ENCODE data around the gene HMGXB3. TPM values are rescaled to one million over a fixed set of nuclear protein-coding genes. Genes with fewer than 3 reads are reported as not detected.

Gene HMGXB3, protein sequence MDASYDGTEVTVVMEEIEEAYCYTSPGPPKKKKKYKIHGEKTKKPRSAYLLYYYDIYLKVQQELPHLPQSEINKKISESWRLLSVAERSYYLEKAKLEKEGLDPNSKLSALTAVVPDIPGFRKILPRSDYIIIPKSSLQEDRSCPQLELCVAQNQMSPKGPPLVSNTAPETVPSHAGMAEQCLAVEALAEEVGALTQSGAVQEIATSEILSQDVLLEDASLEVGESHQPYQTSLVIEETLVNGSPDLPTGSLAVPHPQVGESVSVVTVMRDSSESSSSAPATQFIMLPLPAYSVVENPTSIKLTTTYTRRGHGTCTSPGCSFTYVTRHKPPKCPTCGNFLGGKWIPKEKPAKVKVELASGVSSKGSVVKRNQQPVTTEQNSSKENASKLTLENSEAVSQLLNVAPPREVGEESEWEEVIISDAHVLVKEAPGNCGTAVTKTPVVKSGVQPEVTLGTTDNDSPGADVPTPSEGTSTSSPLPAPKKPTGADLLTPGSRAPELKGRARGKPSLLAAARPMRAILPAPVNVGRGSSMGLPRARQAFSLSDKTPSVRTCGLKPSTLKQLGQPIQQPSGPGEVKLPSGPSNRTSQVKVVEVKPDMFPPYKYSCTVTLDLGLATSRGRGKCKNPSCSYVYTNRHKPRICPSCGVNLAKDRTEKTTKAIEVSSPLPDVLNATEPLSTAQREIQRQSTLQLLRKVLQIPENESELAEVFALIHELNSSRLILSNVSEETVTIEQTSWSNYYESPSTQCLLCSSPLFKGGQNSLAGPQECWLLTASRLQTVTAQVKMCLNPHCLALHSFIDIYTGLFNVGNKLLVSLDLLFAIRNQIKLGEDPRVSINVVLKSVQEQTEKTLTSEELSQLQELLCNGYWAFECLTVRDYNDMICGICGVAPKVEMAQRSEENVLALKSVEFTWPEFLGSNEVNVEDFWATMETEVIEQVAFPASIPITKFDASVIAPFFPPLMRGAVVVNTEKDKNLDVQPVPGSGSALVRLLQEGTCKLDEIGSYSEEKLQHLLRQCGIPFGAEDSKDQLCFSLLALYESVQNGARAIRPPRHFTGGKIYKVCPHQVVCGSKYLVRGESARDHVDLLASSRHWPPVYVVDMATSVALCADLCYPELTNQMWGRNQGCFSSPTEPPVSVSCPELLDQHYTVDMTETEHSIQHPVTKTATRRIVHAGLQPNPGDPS (N-terminal part only)
- total RNA-seq, result 10 to 100 TPM; 33.8 to 36.5 TPM
- polyA plus RNA-seq, result 10 to 100 TPM in 1 of 3 donors, 1 to 10 TPM in 2; 4.6 to 13.1 (median 6.1) TPM
- total RNA-seq, result 65.4 to 134 (median 86.2) reads per million in 6 experiments

DNA sequence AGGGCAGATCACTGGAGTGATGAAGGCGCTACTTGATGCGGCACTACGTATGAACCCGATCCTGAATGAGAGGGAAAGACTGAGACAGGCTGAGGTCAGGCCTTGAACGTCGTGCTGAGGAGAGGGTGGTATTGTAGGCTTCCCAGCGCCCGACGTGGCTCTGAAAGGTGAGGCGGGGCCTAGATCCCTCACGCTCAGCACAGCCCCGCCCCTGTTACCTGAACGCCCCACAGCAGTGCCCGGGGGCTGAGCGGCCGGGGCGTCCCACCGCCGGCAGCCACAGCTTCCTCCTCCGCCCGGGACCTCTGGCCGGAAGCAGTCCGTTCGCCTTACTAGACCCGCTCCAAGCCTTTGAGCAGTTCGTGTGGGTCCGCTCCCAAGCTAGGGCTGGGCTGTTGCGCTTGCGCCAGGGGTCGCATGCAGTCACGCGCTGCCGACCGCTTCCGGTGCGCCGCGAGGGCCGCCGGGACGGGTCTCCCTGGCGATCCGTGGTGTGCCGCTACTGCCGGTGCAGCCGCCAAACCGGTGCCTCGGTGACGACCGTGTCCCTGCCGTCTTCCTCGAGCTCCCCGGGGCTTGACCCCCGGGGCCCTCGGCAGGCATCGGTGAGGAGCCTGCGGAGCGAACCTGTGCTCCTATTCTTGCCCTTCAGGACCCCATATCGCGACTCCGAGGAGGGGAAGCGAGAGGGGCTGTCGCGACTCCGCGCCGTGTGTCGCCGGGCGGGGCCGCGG is at the start of gene HMGXB3, which contains the start of gene TIGD6:
HMGXB3 (plus strand) TSS at position 484 of the 734 bp plus-strand sequence. CDS start 4,114 bp downstream, outside the sequence.
TIGD6 (minus strand) TSS at position 399 of the 734 bp plus-strand sequence. CDS start 4,306 bp downstream, outside the sequence.
- no peaks in the 10 kb centered on the region for H3K27me3 Mint-ChIP-seq
- peak; percentile 67 to 89 (median 77) for DNase-seq
- peak; percentile 81 to 84 for ATAC-seq
- POLR2A ChIA-PET, result interaction anchor here (0.6 to 1.8 kb wide), 11 partner anchors 9 to 1618 kb away, joined by 3 to 11 read pairs (median 5); partner anchors contain the start of genes GRPEL2, PPARGC1B, RPS14 and SLC26A2
- H3K27ac Mint-ChIP-seq, result peak within 1 kb of the TSS; percentile 89 to 98 (median 95)
- H3K9me3 Mint-ChIP-seq, result no peaks in the 10 kb centered on the region
- H3K36me3 Mint-ChIP-seq, result peaks cover 0 to 31% (median 10%) of the 10 kb centered on the region in 3 donors
- H3K4me1 Mint-ChIP-seq, result peaks cover 28 to 42% (median 40%) of the 10 kb centered on the region in 4 donors
- H3K4me3 Mint-ChIP-seq, result peak within 1 kb of the TSS; percentile 75 to 98 (median 93)

- no peak overlapping the region for H3K4me3 Mint-ChIP-seq
- H3K36me3 Mint-ChIP-seq, result no peaks in the 10 kb centered on the region
- POLR2A ChIA-PET, result interaction anchor here (0.6 to 0.7 kb wide), 2 partner anchors 9 to 16 kb away, joined by 3 read pairs; partner anchors contain the start of gene SLC26A2
- no peak for DNase-seq
- ATAC-seq, result no peak
- no peaks in the 10 kb centered on the region for H3K9me3 Mint-ChIP-seq
- H3K27ac Mint-ChIP-seq, result no peak overlapping the region
- no peaks in the 10 kb centered on the region for H3K4me1 Mint-ChIP-seq
- H3K27me3 Mint-ChIP-seq, result peaks cover 0 to 8% (median 3%) of the 10 kb centered on the region in 5 donors
These were observed 49.3 kb upstream of the HMGXB3 start for GRCh38 chr5:149951138-149951749.

DNA sequence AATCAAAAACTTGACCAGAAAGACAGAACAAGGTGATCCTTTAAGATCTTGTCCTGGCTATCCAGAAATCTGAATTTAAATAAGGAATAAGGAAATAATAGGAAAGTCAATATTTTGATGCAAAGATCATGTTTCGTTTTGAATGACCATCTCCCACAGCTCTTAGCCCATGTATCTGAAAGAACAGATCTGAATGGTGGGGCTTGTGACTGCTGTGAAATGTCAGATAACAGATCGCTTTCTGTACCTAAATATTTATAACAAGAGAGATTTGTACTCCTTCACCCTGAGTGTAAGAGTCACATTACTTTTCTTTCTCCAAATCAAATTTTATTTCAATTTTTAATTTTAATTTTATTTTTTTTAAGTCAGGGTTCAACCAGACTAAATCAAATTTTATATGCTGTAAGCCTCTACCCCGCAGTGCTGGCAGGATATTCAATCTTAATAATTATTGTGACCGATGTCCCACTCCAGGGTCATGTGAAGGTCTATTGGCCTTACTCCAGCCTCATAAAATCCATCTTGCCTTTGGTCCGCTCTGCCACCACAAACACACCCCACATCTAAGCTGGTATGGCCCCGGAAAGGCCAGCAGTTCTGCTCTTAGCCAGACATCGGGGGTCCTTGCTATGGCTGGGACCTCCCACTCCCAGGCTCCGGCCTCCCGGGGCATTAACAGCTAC is 47.0 kb upstream of the HMGXB3 start:
- peaks cover 0 to 3% (median 0%) of the 10 kb centered on the region in 5 donors for H3K27me3 Mint-ChIP-seq
- POLR2A ChIA-PET, result no interaction called here
- DNase-seq, result no peak

GRCh38 chr5:149954798-149955197 is 45.7 kb upstream of the HMGXB3 start:
- POLR2A ChIA-PET, result no interaction called here

More for the DNA sequence above, 47.0 kb upstream of the HMGXB3 start:
- H3K36me3 Mint-ChIP-seq, result no peaks in the 10 kb centered on the region
- H3K4me1 Mint-ChIP-seq, result no peaks in the 10 kb centered on the region
- H3K4me3 Mint-ChIP-seq, result no peak overlapping the region
- no peak for ATAC-seq
- no peaks in the 10 kb centered on the region for H3K9me3 Mint-ChIP-seq
- H3K27ac Mint-ChIP-seq, result no peak overlapping the region

DNA sequence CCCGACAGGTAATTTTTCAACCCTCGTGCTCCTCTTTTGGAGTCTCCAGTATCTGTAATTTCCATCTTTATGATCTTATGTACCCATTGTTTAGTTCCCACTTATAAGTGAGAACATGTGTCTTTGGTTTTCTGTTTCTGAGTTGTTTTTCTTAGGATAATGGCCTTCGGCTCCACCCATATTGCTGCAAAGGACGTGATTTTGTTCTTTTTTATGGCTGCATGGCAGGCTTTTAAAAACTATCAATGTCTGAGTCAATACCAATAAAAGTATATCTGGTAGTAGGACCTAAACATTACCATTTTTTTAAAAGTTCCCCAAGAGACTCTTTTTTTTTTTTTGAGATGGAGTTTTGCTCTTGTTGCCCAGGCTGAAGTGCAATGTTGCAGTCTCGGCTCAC is 43.9 kb upstream of the HMGXB3 start:
- Mint-ChIP-seq H3K9me3 (no peaks in the 10 kb centered on the region), H3K27ac (no peak overlapping the region), H3K36me3 (no peaks in the 10 kb centered on the region), H3K27me3 (no peaks in the 10 kb centered on the region), H3K4me1 (peaks cover 12 to 26% (median 23%) of the 10 kb centered on the region in 4 donors), H3K4me3 (no peak overlapping the region)
- ATAC-seq (no peak), DNase-seq (no peak)
- POLR2A ChIA-PET, result no interaction called here

More at GRCh38 chr5:149954798-149955197, 45.7 kb upstream of the HMGXB3 start:
- ATAC-seq, result no peak
- no peak overlapping the region for H3K27ac Mint-ChIP-seq
- no peaks in the 10 kb centered on the region for H3K36me3 Mint-ChIP-seq
- no peak for DNase-seq
- H3K4me1 Mint-ChIP-seq, result peaks cover 6 to 11% (median 10%) of the 10 kb centered on the region in 4 donors
- H3K9me3 Mint-ChIP-seq, result no peaks in the 10 kb centered on the region
- no peaks in the 10 kb centered on the region for H3K27me3 Mint-ChIP-seq
- H3K4me3 Mint-ChIP-seq, result no peak overlapping the region

GRCh38 chr5:149957855-149958254 is 42.7 kb upstream of the HMGXB3 start:
- no peaks in the 10 kb centered on the region for H3K9me3 Mint-ChIP-seq
- ATAC-seq (no peak), DNase-seq (no peak)
- POLR2A ChIA-PET, result interaction anchor here (0.5 kb wide), 1 partner anchor 826 kb away, joined by 3 read pairs; no protein-coding TSS in a partner anchor
- no peak overlapping the region for H3K4me3 Mint-ChIP-seq
- no peaks in the 10 kb centered on the region for H3K27me3 Mint-ChIP-seq
- peaks cover 0 to 2% (median 0%) of the 10 kb centered on the region in 3 donors for H3K36me3 Mint-ChIP-seq
- H3K27ac Mint-ChIP-seq, result no peak overlapping the region
- peaks cover 22 to 38% (median 35%) of the 10 kb centered on the region in 4 donors for H3K4me1 Mint-ChIP-seq

GRCh38 chr5:149959406-149960236 is 40.9 kb upstream of the HMGXB3 start:
- Mint-ChIP-seq H3K4me3 (peak overlapping the region; percentile 92 to 99 (median 98)), H3K4me1 (peaks cover 24 to 40% (median 38%) of the 10 kb centered on the region in 4 donors), H3K27me3 (no peaks in the 10 kb centered on the region)

DNA sequence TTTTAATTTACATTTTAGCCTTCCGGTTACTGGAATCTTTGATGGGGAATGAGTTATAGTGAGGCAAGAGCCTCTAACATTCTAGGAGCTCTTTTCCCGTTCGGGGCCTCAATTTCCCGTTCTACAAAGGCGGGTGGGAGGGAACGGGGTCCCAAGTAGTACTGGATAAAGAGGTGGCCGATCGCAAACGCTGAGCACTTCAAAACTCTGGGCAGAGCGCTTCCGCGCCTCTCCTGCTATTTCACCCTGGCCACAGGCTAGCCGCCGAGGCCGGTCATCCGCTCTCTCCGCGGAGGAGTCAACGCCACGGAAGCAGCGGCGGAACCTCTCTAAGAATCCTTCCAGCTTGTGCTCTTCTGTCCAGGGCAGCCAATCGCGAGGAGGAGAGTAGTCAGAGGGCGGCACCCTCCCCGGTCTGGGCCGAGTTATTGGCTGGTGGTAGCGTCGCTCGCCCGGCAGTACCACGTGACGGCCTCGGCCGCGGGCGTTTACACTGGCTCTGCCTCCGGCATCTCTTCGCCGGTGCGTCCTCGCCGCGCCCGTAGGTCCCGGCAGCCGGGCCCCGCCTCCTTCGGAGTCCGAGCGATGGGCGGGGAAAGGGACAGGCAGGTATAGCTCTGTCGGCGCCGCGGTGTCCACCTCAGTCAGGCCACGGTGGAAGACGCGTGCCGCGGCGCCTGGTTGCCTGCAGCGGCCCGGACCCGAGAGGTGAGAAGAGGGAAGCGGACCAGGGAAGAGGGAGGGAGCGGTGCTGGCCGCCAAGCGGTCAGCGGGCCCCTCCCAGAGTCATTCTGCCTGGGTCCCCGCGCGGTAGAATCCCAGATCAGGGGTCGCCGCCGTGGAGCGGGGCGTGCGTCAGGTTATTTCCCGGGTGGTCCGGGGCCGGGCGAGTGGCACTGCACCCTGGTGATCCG is 40.0 kb upstream of the HMGXB3 start, which contains the start of gene SLC26A2:
SLC26A2 (plus strand) TSS at position 487 of the 914 bp plus-strand sequence. CDS start 16,895 bp downstream, outside the sequence.
- Mint-ChIP-seq H3K9me3 (no peaks in the 10 kb centered on the region), H3K36me3 (peaks cover 0 to 2% (median 0%) of the 10 kb centered on the region in 3 donors), H3K4me3 (peak within 1 kb of the TSS; percentile 92 to 99 (median 98)), H3K27me3 (no peaks in the 10 kb centered on the region), H3K27ac (peak within 1 kb of the TSS; percentile 96 to 99 (median 98)), H3K4me1 (peaks cover 24 to 42% (median 38%) of the 10 kb centered on the region in 4 donors)
- ATAC-seq (peak; percentile 97 to 99), DNase-seq (peak; percentile 85 to 96 (median 90))
- POLR2A ChIA-PET, result interaction anchor here (1.0 to 1.5 kb wide), 5 partner anchors 9 to 719 kb away, joined by 3 to 11 read pairs (median 3); partner anchors contain the start of genes HMGXB3 and TIGD6

More at GRCh38 chr5:149959406-149960236, 40.9 kb upstream of the HMGXB3 start:
- DNase-seq, result peak in 8 of 10 donors; percentile 6 to 40 (median 19)
- Mint-ChIP-seq H3K9me3 (no peaks in the 10 kb centered on the region), H3K27ac (peak overlapping the region; percentile 80 to 99 (median 97)), H3K36me3 (peaks cover 0 to 2% (median 0%) of the 10 kb centered on the region in 3 donors)
- ATAC-seq, result no peak
- POLR2A ChIA-PET, result interaction anchor here (1.0 to 1.6 kb wide), 6 partner anchors 8 to 41 kb away, joined by 3 to 11 read pairs (median 3); partner anchors contain the start of genes HMGXB3 and TIGD6

Data from naive thymus-derived CD8-positive, alpha-beta T cell (primary cell).